GM19238 (cell line): ENCODE data around the gene APOL4.
"Not testable (repeated sequence)": the region's sequence is repeated elsewhere in the genome, so short reads cannot be mapped to it uniquely, and the experiment has no call there.

Experiments
- DNase-seq: peaks from one replicate; pipeline ENCODE4 v3.0.0; 2011; ENCODE audit warnings: low spot score; ENCODE audit not compliant: insufficient read length

The APOL4 gene

DNA sequence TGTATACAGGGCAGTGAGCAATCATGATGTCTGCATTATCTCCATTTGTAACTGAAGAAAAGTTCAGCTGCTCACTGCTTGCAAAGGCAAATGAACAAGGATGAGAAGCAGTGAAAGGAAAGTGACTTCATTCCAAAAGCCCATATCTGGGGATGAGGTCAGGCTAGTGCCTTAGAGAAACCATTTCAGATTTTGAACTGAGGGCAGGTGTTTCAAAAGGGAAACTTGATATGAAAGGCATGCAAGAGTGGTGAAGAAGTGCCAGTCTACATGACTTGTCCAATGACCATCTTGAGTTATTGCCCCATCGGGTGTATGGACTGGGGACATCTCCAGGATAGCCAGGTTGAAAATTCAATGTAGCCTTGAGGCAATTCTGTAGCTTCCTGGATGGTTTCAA lies 7.3 kb upstream of the APOL4 start:
- no peak for DNase-seq

GRCh38 chr22:36208162-36208765 lies 6.7 kb upstream of the APOL4 start:
- DNase-seq: no peak

DNA sequence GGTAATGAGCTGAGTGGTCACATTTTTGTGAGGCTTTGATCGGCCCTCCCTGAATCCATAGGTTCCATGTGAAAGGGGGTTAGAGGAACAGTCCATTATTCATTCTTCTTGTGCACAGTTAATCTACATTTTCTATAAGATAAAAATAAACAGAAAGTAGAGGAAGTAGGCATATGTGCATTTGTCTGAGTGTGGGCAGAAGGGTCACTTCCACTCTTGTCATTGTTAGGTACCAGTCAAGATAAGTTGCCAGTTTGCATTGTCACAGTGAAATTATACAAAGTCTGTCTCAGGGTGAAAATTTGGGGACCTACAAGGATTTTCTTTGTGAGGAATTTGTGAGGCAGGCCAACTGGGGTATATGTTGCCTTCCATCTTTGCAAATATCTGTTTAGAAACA lies 4.6 kb upstream of the APOL4 start:
- DNase-seq: no peak

- not testable (repeated sequence) for DNase-seq
These were observed 4.0 kb upstream of the APOL4 start for GRCh38 chr22:36205573-36205972.

- DNase-seq: no peak
These were observed 3.0 kb upstream of the APOL4 start for GRCh38 chr22:36204632-36205015.

- DNase-seq: no peak
These were observed 2.5 kb upstream of the APOL4 start for GRCh38 chr22:36204001-36204631.

GRCh38 chr22:36203441-36203840 lies 1.8 kb upstream of the APOL4 start:
- not testable (repeated sequence) for DNase-seq

DNA sequence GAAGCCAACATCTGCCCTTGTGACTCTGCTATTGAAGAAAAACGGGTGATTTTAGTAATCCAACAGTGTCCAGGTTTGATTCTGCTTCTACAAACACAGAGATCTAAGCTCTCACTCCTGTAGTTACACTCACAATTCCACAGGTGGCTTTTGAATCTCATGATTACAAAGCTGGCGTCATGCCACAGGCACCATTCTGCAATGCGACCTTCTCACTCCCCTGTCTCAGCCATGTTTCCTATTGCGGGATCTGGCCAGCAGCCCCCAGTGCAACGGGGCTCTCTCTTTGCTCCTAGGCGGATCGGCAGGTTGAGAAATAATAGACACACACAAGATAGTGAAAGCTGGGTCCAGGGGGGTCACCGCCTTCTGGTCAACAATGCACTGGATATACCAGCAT lies 1.3 kb upstream of the APOL4 start:
- DNase-seq: not testable (repeated sequence)

- not testable (repeated sequence) for DNase-seq
These were observed 584 bp downstream of the APOL4 start for GRCh38 chr22:36201025-36201424.

DNA sequence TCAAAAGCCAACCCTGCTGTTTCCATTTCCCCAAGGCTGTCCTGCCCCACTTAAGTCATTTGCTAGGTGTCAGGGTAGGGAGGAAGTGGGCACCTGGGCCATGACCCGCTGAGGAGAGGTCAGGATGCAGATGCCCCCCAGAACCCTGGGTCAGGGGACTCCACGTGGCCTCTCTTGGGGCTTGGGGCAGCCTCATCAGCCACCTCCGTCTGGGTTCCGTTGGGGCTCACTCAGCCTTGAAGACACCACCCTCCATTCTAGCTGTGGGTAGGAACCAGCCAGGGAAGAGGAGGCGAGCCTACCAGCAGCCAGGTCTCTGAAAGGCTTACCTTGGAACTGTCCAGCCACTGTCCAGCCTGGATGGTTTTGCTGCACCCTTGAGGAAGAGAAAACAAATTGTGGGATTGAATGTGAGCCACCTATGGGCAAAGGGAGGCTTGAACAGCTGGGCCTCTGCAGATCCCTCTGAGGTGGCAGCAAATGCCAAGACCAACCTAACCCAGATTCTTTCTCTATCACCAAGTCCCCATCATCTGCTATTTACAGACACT lies 2.5 kb downstream of the APOL4 start:
- DNase-seq: no peak

- DNase-seq: no peak
These were observed 3.1 kb downstream of the APOL4 start for GRCh38 chr22:36198536-36198935.

DNA sequence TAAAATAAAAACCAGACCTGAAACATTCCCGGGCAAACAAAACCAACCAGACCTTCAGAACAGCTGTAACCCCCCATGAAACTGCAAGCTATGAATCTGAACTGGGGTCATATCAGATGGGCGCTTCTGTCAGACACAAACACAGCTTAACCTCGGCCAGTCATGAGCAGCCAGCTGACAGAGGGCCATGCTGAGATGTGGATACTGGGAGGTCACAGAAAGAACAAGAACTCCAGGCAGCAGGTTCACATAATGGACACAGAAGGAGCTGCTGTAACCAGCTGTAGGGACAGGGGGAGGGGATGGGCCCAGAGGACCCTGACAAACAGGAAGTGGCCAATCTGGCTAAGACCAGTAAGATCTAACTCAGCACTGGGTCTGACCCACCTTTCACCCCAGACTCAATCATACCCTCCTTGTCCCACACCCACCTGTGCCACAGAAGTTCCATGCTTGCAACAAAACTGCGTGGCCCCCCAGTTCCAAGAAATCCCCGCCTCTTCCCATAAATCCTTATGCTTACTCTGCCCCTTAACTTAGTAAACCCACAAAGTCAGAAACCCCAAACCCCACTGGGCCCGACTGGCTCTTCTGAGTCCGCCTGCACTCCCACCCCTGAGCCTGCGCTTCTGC lies 4.0 kb downstream of the APOL4 start:
- peak; percentile 22 for DNase-seq

DNA sequence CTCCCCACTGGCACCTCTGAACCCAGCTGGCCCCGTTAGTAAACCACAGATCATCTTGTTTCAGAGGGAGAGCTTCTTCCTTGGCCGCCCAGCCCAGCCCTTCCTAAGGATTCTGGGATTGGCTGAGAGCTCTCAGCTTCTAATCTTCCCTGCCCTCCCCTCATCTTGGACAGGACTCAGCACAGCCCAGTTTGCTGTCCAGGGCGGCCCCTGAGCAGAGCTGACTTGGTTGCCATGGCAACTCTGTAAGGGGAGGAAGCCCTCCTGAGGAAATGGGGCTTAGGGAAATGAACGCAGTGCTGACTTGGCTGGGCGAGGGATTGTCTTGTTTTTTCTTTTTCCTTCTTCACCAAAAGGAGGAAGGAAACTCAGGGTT lies 4.6 kb downstream of the APOL4 start:
- DNase-seq: no peak

GRCh38 chr22:36196254-36197064 lies 5.2 kb downstream of the APOL4 start:
- DNase-seq: no peak

DNA sequence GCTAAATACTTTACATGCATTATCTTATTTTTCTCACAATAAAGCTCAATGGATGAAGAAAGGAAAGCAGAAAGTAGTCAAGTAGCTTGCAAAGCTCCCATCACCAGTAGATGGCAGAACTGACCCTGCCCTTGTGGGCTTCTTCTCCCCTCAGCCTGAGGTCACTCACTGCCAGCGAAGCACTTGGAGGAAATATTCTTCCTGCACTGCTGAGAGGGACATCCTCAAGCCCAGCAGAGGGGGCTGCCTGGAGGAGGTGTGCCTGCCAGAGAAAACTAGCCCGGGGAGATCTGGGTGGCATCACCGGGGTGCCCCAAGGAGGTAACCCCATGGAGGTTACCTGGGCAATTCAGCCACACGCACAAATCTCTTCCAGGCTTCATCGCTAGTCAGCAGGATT lies 6.6 kb downstream of the APOL4 start:
- peak; percentile 19 for DNase-seq

DNA sequence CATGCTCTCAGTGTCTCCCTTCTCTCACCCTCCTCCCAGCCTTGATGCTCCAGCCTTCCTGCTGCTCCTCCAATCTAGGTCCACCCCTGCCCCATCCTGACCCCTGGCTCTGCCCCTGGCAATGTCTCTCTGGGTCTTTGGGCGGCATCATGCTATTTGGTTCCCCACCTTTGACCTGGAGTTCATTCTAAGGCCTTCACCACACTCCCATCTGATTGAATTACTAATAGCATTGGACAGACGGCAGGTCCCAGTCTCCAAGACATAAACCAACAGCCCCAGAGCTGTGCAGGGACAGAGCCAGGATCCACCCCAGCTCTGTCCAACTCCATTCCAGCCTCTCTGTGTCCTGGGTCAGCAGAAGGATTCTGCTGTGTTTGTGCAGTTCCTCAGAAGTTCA lies 7.2 kb downstream of the APOL4 start:
- no peak for DNase-seq

- no peak for DNase-seq
These were observed 8.0 kb downstream of the APOL4 start for GRCh38 chr22:36193577-36193976.

GRCh38 chr22:36193171-36193570 lies 8.4 kb downstream of the APOL4 start:
- no peak for DNase-seq

GRCh38 chr22:36192542-36192941 lies 9.1 kb downstream of the APOL4 start:
- no peak for DNase-seq

- DNase-seq: no peak
These were observed 10.3 kb downstream of the APOL4 start for GRCh38 chr22:36191106-36191836.

DNA sequence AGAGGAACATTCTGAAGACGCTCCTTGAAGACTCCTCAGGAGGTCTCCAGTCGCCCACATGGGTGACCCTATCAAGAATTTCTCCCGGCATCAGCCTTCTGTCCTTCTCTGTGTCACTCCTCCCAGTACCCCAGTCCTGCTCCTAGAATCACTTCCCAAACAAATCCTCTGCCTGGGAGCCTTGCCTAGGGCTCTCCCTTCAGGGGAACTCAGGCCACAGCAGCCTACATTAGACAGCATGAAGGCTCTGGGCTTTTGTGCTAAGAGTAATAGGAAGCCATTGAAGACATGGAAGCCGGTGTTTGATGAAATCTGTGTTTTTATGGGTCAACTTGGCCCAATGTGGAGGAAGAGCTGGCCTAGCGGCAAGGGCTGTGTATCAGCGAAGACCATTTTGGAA lies 13.7 kb downstream of the APOL4 start:
- not testable (repeated sequence) for DNase-seq
